Esophagus muscularis mucosa (tissue), 4 donors: ENCODE data around the gene FBL.

Experiments
- CTCF ChIP-seq, 3 experiments: fragments of 200-600 bp in 2 of 3; fragments of 450-650 bp in 1 of 3; sonication (generic) in 2 of 3; IDR thresholded peaks; one replicate each; pipeline ENCODE4 v1.5.1; 2017 to 2019; ENCODE audit warnings: antibody characterized with exemption in 3 of 3, mild to moderate bottlenecking in 2 of 3, moderate library complexity in 1 of 3
- EP300 ChIP-seq: sonication (generic); formaldehyde crosslinking; IDR thresholded peaks from one replicate; pipeline ENCODE4 v1.6.1; 2017; ENCODE audit warnings: antibody characterized with exemption
- POLR2A ChIP-seq: fragments of 450-650 bp; IDR thresholded peaks from one replicate; pipeline ENCODE4 v1.6.1; 2017; ENCODE audit warnings: antibody characterized with exemption, moderate library complexity, mild to moderate bottlenecking, low read depth

- TF ChIP-seq POLR2A (no peak), CTCF (IDR thresholded peaks at IDR 0.05) (no peak), EP300 (no peak)
Observed at GRCh38 chr19:39864118-39864517, 17.9 kb upstream of the FBL start.
